BJ (cell line): ENCODE results near the gene MRPL54. TPM values are rescaled to one million over a fixed set of nuclear protein-coding genes. Genes with fewer than 3 reads are reported as not detected.
"Not testable (repeated sequence)": the region's sequence is repeated elsewhere in the genome, so short reads cannot be mapped to it uniquely, and the experiment has no call there.

Experiments used
- CTCF ChIA-PET: fragments of 350-600 bp; formaldehyde crosslinking; extraction: SDS; loops from one replicate; lab custom pipeline; 2021; ENCODE audit warnings: antibody characterized with exemption, inconsistent platforms; lab: Yijun Ruan, JAX
- POLR2A ChIA-PET: fragments of 300-600 bp; sonication (Branson Sonifier 250); formaldehyde crosslinking; extraction: SDS; loops from one replicate; lab custom pipeline; 2021; ENCODE audit warnings: antibody characterized with exemption; lab: Charles Lee
- DNase-seq: peaks from one replicate; pipeline ENCODE4 v3.0.0-alpha.2; 2011; ENCODE audit warnings: low read depth
- H3K27me3 ChIP-seq: 2 replicates; pipeline ENCODE4 v1.6.0; 2011; ENCODE audit warnings: low read length; ENCODE audit not compliant: control insufficient read depth, insufficient read depth
- H3K36me3 ChIP-seq: 2 replicates; pipeline ENCODE4 v1.5.1; 2011; ENCODE audit warnings: low read length; ENCODE audit not compliant: control insufficient read depth, insufficient read depth
- H3K4me3 ChIP-seq: 2 replicates; pipeline ENCODE4 v1.5.1; 2011; ENCODE audit warnings: low read depth, mild to moderate bottlenecking, control low read depth, low read length
- polyA plus RNA-seq: library from polyadenylated mRNA; depleted of rRNA; stranded (reverse); fragments of >200 nt; gene quantifications from 2 replicates; pipeline ENCODE4 v1.2.3, GENCODE V29; 2011; rRNA removed
- small RNA-seq: library from RNA; depleted of rRNA; stranded (forward); fragments of <200 nt; gene quantifications from one replicate; pipeline ENCODE3, GENCODE V24; 2012; ENCODE audit warnings: low replicate concordance, low read depth; ENCODE audit not compliant: insufficient read length
- TF ChIP-seq, protein P1 (sequence below): IDR thresholded peaks from 2 replicates; pipeline ENCODE4 v1.5.1; 2011; ENCODE audit warnings: low read depth, mild to moderate bottlenecking, control low read depth, inconsistent platforms, low read length, moderate library complexity; ENCODE audit not compliant: insufficient read depth

Gene MRPL54
- polyA plus RNA-seq, 1 experiment, result 77.7 TPM

DNA sequence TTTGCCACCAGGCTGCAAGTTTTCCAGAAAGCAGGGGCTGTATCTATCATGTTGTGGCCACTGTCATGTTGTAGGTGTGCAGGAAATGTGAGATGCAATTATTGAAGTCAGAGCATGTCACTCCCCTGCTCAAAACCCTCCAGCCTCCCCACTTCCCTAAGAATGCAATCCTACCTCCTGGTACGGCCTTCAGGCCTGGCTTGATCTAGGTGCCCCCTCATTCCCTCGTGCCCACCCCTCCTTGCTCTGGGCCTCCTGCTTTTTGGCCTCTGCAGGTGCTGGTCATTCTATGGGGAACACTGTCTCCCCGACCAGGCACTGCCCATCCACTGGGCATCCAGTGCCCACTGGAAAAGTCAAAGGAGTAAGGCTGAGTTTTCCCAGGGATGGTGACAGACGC lies 52.2 kb downstream of the MRPL54 start:
- POLR2A ChIA-PET, result no interaction called here

DNA sequence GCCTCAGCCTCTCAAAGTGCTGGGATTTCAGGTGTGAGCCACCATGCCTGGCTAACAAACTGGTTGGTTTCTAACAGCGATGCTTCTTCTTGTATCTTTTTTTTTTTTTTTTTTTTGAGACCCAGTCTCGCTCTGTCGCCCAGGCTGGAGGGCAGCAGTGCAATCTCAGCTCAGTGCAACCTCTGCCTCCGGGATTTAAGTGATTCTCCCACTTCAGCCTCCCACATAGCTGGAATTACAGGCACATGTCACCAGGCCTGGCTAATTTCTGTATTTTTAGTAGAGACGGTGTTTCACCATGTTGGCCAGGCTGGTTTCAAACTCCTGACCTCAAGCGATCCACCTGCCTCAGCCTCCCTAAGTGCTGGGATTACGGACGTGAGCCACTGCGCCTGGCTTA lies 53.7 kb downstream of the MRPL54 start:
- CTCF ChIA-PET, result interaction anchor here (0.9 kb wide), 1 partner anchor 33 kb away, joined by 3 read pairs; no protein-coding TSS in a partner anchor
- H3K27me3 ChIP-seq, POLR2A ChIA-PET, H3K4me3 ChIP-seq, DNase-seq, H3K36me3 ChIP-seq: not testable (repeated sequence)

More for the DNA sequence above, 52.2 kb downstream of the MRPL54 start:
- no peaks in the 10 kb centered on the region for H3K36me3 ChIP-seq
- CTCF ChIA-PET, result no interaction called here
- H3K4me3 ChIP-seq, result no peak overlapping the region
- DNase-seq, result no peak
- H3K27me3 ChIP-seq, result no peaks in the 10 kb centered on the region
- TF ChIP-seq, protein P1, sequence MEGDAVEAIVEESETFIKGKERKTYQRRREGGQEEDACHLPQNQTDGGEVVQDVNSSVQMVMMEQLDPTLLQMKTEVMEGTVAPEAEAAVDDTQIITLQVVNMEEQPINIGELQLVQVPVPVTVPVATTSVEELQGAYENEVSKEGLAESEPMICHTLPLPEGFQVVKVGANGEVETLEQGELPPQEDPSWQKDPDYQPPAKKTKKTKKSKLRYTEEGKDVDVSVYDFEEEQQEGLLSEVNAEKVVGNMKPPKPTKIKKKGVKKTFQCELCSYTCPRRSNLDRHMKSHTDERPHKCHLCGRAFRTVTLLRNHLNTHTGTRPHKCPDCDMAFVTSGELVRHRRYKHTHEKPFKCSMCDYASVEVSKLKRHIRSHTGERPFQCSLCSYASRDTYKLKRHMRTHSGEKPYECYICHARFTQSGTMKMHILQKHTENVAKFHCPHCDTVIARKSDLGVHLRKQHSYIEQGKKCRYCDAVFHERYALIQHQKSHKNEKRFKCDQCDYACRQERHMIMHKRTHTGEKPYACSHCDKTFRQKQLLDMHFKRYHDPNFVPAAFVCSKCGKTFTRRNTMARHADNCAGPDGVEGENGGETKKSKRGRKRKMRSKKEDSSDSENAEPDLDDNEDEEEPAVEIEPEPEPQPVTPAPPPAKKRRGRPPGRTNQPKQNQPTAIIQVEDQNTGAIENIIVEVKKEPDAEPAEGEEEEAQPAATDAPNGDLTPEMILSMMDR, result no peak

DNA sequence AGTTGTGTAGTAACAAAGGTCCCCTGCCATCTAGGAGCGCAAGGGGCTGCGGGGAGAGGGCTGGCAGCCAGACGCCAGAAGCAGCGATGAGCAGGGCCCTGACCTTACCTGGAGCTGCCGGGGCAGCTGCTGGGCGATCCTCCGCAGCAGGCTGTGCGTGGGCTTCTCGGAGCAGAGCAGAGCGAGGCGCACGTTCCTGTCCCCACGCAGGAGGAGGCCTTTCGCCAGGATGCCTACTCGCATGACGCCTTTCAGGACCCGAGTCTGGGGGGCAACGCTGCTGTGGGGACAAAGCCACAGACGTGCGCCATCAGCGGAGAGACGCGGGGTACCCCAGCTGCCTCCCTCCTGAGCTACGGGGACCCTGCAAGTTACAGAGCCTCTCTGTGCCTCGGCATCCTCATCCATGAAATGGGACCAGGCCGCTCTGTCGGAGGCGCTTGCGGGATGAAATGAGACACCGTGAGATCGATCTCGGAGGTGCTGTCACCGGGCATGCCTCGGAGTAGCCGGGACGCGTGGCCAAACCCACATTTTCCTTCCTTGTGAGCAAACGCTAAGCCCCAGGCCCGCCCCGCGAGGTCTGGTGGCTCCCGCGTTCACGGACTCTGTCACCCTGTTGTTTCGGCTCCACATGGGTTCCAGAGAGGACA lies 54.2 kb downstream of the MRPL54 start:
- Histone ChIP-seq H3K4me3 (no peak overlapping the region), H3K27me3 (no peaks in the 10 kb centered on the region), H3K36me3 (no peaks in the 10 kb centered on the region)
- TF ChIP-seq, protein P1, result no peak
- DNase-seq, result no peak
- ChIA-PET CTCF (no interaction called here), POLR2A (no interaction called here)

Small RNA genes within 50 kb of the gene (small RNA-seq; reads per million reads assigned to genes)
- not detected for gene AC005777.1

Other genes with a start within 250 kb of the MRPL54 start
- gene TEKTIP1, start 223.5 kb upstream of the MRPL54 start, polyA plus RNA-seq, result not detected in 2 replicates
- 35.0 and 54.7 TPM in 2 replicates for gene MFSD12, start 205.1 kb upstream of the MRPL54 start, polyA plus RNA-seq
- gene HMG20B, start 189.7 kb upstream of the MRPL54 start, polyA plus RNA-seq, result 39.7 and 54.2 TPM in 2 replicates
- 0.36 and 0.63 TPM in 2 replicates for gene GIPC3, start 177.2 kb upstream of the MRPL54 start, polyA plus RNA-seq
- 0.54 and 1.2 TPM in 2 replicates for gene TBXA2R, start 155.8 kb upstream of the MRPL54 start, polyA plus RNA-seq
- gene CACTIN, start 135.9 kb upstream of the MRPL54 start, polyA plus RNA-seq, result 9.3 and 13.8 TPM in 2 replicates
- gene PIP5K1C, start 62.2 kb upstream of the MRPL54 start, polyA plus RNA-seq, result 14.2 and 35.3 TPM in 2 replicates
- gene TJP3, start 54.3 kb upstream of the MRPL54 start, polyA plus RNA-seq, result not detected in 2 replicates
- gene APBA3, start 990 bp upstream of the MRPL54 start, polyA plus RNA-seq, result 7.7 and 12.4 TPM in 2 replicates
- gene RAX2, start 9.5 kb downstream of the MRPL54 start, polyA plus RNA-seq, result not detected in 2 replicates
- gene MATK, start 23.7 kb downstream of the MRPL54 start, polyA plus RNA-seq, result not detected in 2 replicates
- gene ZFR2, start 106.4 kb downstream of the MRPL54 start, polyA plus RNA-seq, result 0.15 TPM in 1 of 2 replicates, not detected in the other
- 0.01 TPM in 1 of 2 replicates, not detected in the other for gene ATCAY, start 118.0 kb downstream of the MRPL54 start, polyA plus RNA-seq
- gene NMRK2, start 170.4 kb downstream of the MRPL54 start, polyA plus RNA-seq, result not detected in 2 replicates
- 132 and 178 TPM in 2 replicates for gene DAPK3, start 208.4 kb downstream of the MRPL54 start, polyA plus RNA-seq
- 1,661 and 2,469 TPM in 2 replicates for gene EEF2, start 222.8 kb downstream of the MRPL54 start, polyA plus RNA-seq
- 10.9 and 18.2 TPM in 2 replicates for gene PIAS4, start 245.1 kb downstream of the MRPL54 start, polyA plus RNA-seq